WTC11 (cell line): ENCODE results near the gene OGDH. TPM values are rescaled to one million over a fixed set of nuclear protein-coding genes. Genes with fewer than 3 reads are reported as not detected.

ENCODE experiments used
- ATAC-seq: fragments of 200-7000 bp; cut with Tn5 transposase; 2 replicates; pipeline ENCODE4 v1.10.0; 2021; ENCODE audit warnings: mild to moderate bottlenecking, moderate library complexity
- CTCF ChIA-PET: fragments of 300-600 bp; sonication (Branson Sonifier 250); formaldehyde crosslinking; loops from one replicate; lab custom pipeline; 2021; ENCODE audit warnings: antibody characterized with exemption; lab: Charles Lee
- POLR2A ChIA-PET: fragments of 350-600 bp; sonication (Branson Sonifier 250); formaldehyde crosslinking; loops from one replicate; lab custom pipeline; 2021; ENCODE audit warnings: antibody characterized with exemption; lab: Charles Lee
- DNase-seq: peaks from one replicate; pipeline ENCODE4 v3.0.0; 2021; ENCODE audit warnings: low spot score
- H3K27ac Mint-ChIP-seq: 2 replicates; pipeline ENCODE4 v1.8.0; 2021; ENCODE audit warnings: mixed read lengths
- H3K27me3 Mint-ChIP-seq: 2 replicates; pipeline ENCODE4 v1.8.0; 2021; ENCODE audit warnings: low read depth, mild to moderate bottlenecking, moderate library complexity, mixed read lengths
- H3K36me3 Mint-ChIP-seq: 2 replicates; pipeline ENCODE4 v1.8.0; 2021; ENCODE audit warnings: mixed read lengths
- H3K4me1 Mint-ChIP-seq: 2 replicates; pipeline ENCODE4 v1.8.0; 2022; ENCODE audit warnings: mixed read lengths
- H3K4me3 Mint-ChIP-seq: 2 replicates; pipeline ENCODE4 v1.8.0; 2021; ENCODE audit warnings: mild to moderate bottlenecking, moderate library complexity, mixed read lengths
- H3K9me3 Mint-ChIP-seq: 2 replicates; pipeline ENCODE4 v1.8.0; 2021; ENCODE audit warnings: mixed read lengths
- AFF4 ChIP-seq: sonication (generic); formaldehyde crosslinking; IDR thresholded peaks from 2 replicates; pipeline ENCODE4 v1.8.1; 2023; ENCODE audit warnings: mild to moderate bottlenecking, missing genetic modification reagents, borderline replicate concordance
- ATF2 ChIP-seq: sonication (generic); formaldehyde crosslinking; IDR thresholded peaks from 2 replicates; pipeline ENCODE4 v1.8.1; 2022; ENCODE audit warnings: low read depth, missing genetic modification reagents, borderline replicate concordance
- ATF6 ChIP-seq: sonication (generic); formaldehyde crosslinking; IDR thresholded peaks from 2 replicates; pipeline ENCODE4 v1.8.1; 2023; ENCODE audit warnings: mild to moderate bottlenecking, missing genetic modification reagents
- CBFB ChIP-seq: sonication (generic); formaldehyde crosslinking; IDR thresholded peaks from 2 replicates; pipeline ENCODE4 v1.8.1; 2022; ENCODE audit warnings: mild to moderate bottlenecking, low read depth, missing genetic modification reagents
- ESRRA ChIP-seq: sonication (generic); formaldehyde crosslinking; IDR thresholded peaks from 2 replicates; pipeline ENCODE4 v1.8.1; 2022; ENCODE audit warnings: mild to moderate bottlenecking, missing genetic modification reagents, borderline replicate concordance
- GTF2I ChIP-seq: fragments of 250-450 bp; sonication (Bioruptor Pico); conservative IDR thresholded peaks from 2 replicates; pipeline ENCODE4 v1.4.0; 2021; ENCODE audit warnings: mild to moderate bottlenecking
- NFATC4 ChIP-seq: fragments of 250-450 bp; sonication (Bioruptor Pico); IDR thresholded peaks from 2 replicates; pipeline ENCODE4 v1.9.0; 2021; ENCODE audit warnings: mild to moderate bottlenecking
- NFE2L1 ChIP-seq: sonication (generic); formaldehyde crosslinking; IDR thresholded peaks from 2 replicates; pipeline ENCODE4 v1.8.1; 2023; ENCODE audit warnings: missing genetic modification reagents
- OVOL2 ChIP-seq: fragments of 250-450 bp; sonication (Bioruptor Pico); IDR thresholded peaks from 2 replicates; pipeline ENCODE4 v1.9.0; 2021; ENCODE audit warnings: mild to moderate bottlenecking, borderline replicate concordance
- USF1 ChIP-seq: sonication (generic); formaldehyde crosslinking; IDR thresholded peaks from 2 replicates; pipeline ENCODE4 v1.8.0; 2022; ENCODE audit warnings: mild to moderate bottlenecking, missing genetic modification reagents
- ZNF416 ChIP-seq: fragments of 250-450 bp; sonication (Bioruptor Pico); IDR thresholded peaks from 2 replicates; pipeline ENCODE4 v1.9.0; 2021; ENCODE audit warnings: mild to moderate bottlenecking, inconsistent platforms
- total RNA-seq: library from RNA; stranded (reverse); gene quantifications from 3 replicates; pipeline ENCODE4 v1.2.3, GENCODE V29; 2021
- TF ChIP-seq, protein P1 (sequence below): fragments of 250-450 bp; sonication (Bioruptor Pico); IDR thresholded peaks from 2 replicates; pipeline ENCODE4 v1.9.0; 2021; ENCODE audit warnings: mild to moderate bottlenecking, borderline replicate concordance
- TF ChIP-seq, protein P2 (sequence below): sonication (generic); formaldehyde crosslinking; IDR thresholded peaks from 2 replicates; pipeline ENCODE4 v1.8.0; 2022; ENCODE audit warnings: mild to moderate bottlenecking, missing genetic modification reagents
- TF ChIP-seq, protein P3 (sequence below): sonication (generic); formaldehyde crosslinking; IDR thresholded peaks from 2 replicates; pipeline ENCODE4 v1.8.0; 2023; ENCODE audit warnings: missing genetic modification reagents, mild to moderate bottlenecking, borderline replicate concordance
- TF ChIP-seq, protein P4 (sequence below): sonication (generic); formaldehyde crosslinking; IDR thresholded peaks from 2 replicates; pipeline ENCODE4 v1.8.1; 2022; ENCODE audit warnings: mild to moderate bottlenecking, missing genetic modification reagents, moderate library complexity, borderline replicate concordance
- TF ChIP-seq, protein P5 (sequence below): sonication (generic); formaldehyde crosslinking; IDR thresholded peaks from 2 replicates; pipeline ENCODE4 v1.8.0; 2023; ENCODE audit warnings: missing genetic modification reagents

Gene OGDH
- total RNA-seq, 1 experiment from 2014 or later, result 79.6 TPM

- TF ChIP-seq, protein P1, sequence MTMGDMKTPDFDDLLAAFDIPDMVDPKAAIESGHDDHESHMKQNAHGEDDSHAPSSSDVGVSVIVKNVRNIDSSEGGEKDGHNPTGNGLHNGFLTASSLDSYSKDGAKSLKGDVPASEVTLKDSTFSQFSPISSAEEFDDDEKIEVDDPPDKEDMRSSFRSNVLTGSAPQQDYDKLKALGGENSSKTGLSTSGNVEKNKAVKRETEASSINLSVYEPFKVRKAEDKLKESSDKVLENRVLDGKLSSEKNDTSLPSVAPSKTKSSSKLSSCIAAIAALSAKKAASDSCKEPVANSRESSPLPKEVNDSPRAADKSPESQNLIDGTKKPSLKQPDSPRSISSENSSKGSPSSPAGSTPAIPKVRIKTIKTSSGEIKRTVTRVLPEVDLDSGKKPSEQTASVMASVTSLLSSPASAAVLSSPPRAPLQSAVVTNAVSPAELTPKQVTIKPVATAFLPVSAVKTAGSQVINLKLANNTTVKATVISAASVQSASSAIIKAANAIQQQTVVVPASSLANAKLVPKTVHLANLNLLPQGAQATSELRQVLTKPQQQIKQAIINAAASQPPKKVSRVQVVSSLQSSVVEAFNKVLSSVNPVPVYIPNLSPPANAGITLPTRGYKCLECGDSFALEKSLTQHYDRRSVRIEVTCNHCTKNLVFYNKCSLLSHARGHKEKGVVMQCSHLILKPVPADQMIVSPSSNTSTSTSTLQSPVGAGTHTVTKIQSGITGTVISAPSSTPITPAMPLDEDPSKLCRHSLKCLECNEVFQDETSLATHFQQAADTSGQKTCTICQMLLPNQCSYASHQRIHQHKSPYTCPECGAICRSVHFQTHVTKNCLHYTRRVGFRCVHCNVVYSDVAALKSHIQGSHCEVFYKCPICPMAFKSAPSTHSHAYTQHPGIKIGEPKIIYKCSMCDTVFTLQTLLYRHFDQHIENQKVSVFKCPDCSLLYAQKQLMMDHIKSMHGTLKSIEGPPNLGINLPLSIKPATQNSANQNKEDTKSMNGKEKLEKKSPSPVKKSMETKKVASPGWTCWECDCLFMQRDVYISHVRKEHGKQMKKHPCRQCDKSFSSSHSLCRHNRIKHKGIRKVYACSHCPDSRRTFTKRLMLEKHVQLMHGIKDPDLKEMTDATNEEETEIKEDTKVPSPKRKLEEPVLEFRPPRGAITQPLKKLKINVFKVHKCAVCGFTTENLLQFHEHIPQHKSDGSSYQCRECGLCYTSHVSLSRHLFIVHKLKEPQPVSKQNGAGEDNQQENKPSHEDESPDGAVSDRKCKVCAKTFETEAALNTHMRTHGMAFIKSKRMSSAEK (CRISPR knock-in tag), result no peak
- TF ChIP-seq ATF2 (CRISPR knock-in tag), result no peak
- TF ChIP-seq, protein P2, sequence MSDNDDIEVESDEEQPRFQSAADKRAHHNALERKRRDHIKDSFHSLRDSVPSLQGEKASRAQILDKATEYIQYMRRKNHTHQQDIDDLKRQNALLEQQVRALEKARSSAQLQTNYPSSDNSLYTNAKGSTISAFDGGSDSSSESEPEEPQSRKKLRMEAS (CRISPR knock-in tag), result no peak
- TF ChIP-seq, protein P3, sequence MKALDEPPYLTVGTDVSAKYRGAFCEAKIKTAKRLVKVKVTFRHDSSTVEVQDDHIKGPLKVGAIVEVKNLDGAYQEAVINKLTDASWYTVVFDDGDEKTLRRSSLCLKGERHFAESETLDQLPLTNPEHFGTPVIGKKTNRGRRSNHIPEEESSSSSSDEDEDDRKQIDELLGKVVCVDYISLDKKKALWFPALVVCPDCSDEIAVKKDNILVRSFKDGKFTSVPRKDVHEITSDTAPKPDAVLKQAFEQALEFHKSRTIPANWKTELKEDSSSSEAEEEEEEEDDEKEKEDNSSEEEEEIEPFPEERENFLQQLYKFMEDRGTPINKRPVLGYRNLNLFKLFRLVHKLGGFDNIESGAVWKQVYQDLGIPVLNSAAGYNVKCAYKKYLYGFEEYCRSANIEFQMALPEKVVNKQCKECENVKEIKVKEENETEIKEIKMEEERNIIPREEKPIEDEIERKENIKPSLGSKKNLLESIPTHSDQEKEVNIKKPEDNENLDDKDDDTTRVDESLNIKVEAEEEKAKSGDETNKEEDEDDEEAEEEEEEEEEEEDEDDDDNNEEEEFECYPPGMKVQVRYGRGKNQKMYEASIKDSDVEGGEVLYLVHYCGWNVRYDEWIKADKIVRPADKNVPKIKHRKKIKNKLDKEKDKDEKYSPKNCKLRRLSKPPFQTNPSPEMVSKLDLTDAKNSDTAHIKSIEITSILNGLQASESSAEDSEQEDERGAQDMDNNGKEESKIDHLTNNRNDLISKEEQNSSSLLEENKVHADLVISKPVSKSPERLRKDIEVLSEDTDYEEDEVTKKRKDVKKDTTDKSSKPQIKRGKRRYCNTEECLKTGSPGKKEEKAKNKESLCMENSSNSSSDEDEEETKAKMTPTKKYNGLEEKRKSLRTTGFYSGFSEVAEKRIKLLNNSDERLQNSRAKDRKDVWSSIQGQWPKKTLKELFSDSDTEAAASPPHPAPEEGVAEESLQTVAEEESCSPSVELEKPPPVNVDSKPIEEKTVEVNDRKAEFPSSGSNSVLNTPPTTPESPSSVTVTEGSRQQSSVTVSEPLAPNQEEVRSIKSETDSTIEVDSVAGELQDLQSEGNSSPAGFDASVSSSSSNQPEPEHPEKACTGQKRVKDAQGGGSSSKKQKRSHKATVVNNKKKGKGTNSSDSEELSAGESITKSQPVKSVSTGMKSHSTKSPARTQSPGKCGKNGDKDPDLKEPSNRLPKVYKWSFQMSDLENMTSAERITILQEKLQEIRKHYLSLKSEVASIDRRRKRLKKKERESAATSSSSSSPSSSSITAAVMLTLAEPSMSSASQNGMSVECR (CRISPR knock-in tag), result no peak
- TF ChIP-seq ESRRA, result no peak
- TF ChIP-seq OVOL2 (CRISPR knock-in tag), result no peak
- TF ChIP-seq, protein P4, sequence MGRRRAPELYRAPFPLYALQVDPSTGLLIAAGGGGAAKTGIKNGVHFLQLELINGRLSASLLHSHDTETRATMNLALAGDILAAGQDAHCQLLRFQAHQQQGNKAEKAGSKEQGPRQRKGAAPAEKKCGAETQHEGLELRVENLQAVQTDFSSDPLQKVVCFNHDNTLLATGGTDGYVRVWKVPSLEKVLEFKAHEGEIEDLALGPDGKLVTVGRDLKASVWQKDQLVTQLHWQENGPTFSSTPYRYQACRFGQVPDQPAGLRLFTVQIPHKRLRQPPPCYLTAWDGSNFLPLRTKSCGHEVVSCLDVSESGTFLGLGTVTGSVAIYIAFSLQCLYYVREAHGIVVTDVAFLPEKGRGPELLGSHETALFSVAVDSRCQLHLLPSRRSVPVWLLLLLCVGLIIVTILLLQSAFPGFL, result no peak
- no peak for TF ChIP-seq NFATC4 (CRISPR knock-in tag)
- TF ChIP-seq CBFB (CRISPR knock-in tag), result no peak
- TF ChIP-seq, all 79 proteins: peak for 0
These were observed 107.4 kb downstream of the OGDH start (continued) for GRCh38 chr7:44713680-44714335.

GRCh38 chr7:44716205-44716604 is 109.8 kb downstream of the OGDH start:
- Mint-ChIP-seq H3K27me3 (no peaks in the 10 kb centered on the region; the same call in 1 of the 2 replicates), H3K9me3 (peaks cover 15% of the 10 kb centered on the region), H3K4me1 (no peaks in the 10 kb centered on the region), H3K36me3 (peaks cover 5% of the 10 kb centered on the region; the same call in 1 of the 2 replicates), H3K4me3 (no peak overlapping the region), H3K27ac (no peak overlapping the region)
- POLR2A ChIA-PET, result no interaction called here
- no peak for ATAC-seq
- DNase-seq, result no peak
- CTCF ChIA-PET, result no interaction called here
- TF ChIP-seq ZNF416 (CRISPR knock-in tag), result no peak
- no peak for TF ChIP-seq USF1 (CRISPR knock-in tag)
- no peak for TF ChIP-seq ATF6
- TF ChIP-seq, protein P5, sequence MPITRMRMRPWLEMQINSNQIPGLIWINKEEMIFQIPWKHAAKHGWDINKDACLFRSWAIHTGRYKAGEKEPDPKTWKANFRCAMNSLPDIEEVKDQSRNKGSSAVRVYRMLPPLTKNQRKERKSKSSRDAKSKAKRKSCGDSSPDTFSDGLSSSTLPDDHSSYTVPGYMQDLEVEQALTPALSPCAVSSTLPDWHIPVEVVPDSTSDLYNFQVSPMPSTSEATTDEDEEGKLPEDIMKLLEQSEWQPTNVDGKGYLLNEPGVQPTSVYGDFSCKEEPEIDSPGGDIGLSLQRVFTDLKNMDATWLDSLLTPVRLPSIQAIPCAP (CRISPR knock-in tag), result no peak
- no peak for TF ChIP-seq NFE2L1 (CRISPR knock-in tag)
- TF ChIP-seq AFF4 (CRISPR knock-in tag), result no peak
- TF ChIP-seq GTF2I (CRISPR knock-in tag), result no peak
